GM23248 (cell line): Measurements from ENCODE around the gene CCDC197.

Experiments
- EZH2 ChIP-seq: fragments of 200-600 bp; sonication (generic); IDR thresholded peaks from 2 replicates; pipeline ENCODE4 v1.6.1; 2018; ENCODE audit warnings: antibody characterized with exemption, mild to moderate bottlenecking; ENCODE audit not compliant: insufficient read depth, poor library complexity, severe bottlenecking
- EZH2phosphoT487 ChIP-seq: fragments of 200-600 bp; sonication (generic); IDR thresholded peaks from 2 replicates; pipeline ENCODE4 v1.6.1; 2018; ENCODE audit warnings: antibody characterized with exemption, moderate library complexity, mild to moderate bottlenecking, low read depth; ENCODE audit not compliant: insufficient read depth

- TF ChIP-seq EZH2 (no peak), EZH2phosphoT487 (no peak)
These were observed 29.2 kb downstream of the CCDC197 start, which contains the start of gene OTUB2 for GRCh38 chr14:94026173-94026888.
